Measurements from ENCODE around the gene SHOC2. TPM values are rescaled to one million over a fixed set of nuclear protein-coding genes. Genes with fewer than 3 reads are reported as not detected.
"Not testable (repeated sequence)": the region's sequence is repeated elsewhere in the genome, so short reads cannot be mapped to it uniquely, and the experiment has no call there.

SHOC2 gene
- total RNA-seq, 1 donor from 2014 or later: 44.4 TPM

DNA sequence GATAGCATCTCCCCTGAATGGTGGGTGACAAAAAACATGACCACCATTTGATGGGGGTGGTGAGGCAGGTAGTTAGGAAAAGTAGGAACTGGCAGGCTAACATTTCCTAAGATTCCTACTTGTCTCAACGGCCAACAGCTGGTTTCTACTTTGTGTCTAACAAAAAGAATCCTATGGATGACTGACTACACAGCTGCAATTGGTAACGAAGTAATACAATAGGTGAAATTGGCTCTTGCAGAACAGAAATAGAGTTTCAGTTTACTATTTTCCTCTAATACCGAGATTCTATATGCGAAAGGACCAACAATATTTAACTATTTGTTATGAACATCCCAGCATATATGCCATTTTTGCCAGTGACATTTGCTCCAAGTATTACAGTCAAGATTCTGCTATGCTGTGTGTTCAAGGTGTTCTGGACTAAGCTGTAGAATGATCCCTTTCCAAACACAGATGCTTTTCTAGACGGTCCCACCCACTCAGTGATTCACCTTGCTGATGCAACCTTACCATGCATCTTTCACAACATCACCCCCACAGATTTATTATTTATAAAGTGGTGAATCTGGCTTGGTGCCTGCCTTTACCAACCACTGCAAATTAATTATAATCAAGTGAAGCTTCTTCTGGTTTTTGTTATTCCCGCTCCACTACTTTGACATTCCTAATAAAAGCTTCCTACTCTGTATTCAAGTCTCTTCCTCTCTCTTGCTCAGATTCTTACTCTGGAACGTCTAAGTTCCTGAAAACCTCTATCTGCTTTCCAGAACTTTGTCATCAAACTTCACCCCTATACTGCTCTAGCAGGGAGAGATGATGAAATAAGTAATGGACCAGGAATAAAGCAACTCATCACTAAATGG is 17.2 kb upstream of the SHOC2 start:
- no peak for DNase-seq (ENCODE audit: low read depth, low spot score)

DNA sequence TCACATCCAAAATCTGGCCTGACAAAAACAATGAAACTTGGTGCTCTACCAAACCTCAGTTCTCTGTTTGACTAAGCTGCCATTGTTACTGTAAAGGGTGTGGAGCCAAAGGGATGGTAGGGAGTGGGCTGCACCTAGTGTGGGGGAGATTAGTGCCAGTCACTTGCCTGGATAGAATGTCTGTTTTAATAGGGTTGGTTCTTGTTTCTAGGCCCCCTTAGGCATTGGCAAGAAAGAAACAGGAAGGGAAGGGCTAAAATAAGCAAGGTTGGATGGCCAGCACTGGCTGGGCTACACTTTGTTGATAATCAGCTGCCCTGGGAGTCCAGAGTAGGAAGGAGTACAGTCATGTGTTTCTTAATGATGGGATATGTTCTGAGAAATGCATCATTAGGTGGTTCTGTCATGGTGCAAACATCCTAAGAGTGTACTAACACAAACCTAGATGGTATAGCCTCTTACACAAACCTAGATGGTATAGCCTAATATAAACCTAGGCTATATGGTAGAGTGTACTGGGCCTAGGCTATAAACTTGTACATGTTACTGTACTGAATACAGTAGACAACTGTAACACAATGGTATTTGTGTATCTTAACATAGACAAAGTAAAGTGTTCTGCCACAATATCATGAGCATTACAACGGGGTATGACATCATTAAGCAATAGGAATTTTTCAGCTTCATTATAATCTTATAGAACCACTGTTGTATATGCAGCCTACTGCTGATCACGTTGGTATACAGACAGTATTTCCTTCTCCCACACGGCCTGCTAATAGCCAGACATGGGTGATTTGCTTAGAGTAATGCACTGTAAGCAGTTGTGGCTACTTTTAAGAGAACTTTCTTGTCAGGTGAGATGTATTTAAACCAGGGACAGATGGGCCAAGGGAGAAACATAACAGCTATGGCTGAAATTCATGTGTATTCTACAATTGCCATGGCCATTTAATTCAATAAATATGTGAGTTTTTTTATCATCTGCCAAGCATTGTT is 15.8 kb upstream of the SHOC2 start:
- no peak for DNase-seq (ENCODE audit: low read depth, low spot score)

DNA sequence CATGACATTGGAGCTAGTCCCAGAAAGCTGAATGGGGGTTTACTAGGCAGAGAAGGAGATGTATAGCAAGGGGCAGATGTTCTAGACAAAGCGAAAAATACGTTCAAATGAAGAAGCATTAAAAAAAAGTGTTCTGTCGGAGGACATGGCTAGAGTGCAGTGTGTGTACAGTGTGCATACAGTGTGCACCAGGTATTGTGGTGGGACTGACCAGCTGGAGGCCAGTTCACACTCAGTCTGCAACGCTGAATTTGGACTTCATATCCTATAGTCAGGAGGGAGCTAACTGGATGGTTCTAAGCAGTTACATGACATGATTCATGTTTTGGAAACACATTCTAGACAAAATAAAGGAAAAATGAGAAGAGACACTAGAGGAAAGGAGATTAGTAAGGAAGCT is 9.3 kb upstream of the SHOC2 start:
- DNase-seq (ENCODE audit: low read depth, low spot score): no peak

DNA sequence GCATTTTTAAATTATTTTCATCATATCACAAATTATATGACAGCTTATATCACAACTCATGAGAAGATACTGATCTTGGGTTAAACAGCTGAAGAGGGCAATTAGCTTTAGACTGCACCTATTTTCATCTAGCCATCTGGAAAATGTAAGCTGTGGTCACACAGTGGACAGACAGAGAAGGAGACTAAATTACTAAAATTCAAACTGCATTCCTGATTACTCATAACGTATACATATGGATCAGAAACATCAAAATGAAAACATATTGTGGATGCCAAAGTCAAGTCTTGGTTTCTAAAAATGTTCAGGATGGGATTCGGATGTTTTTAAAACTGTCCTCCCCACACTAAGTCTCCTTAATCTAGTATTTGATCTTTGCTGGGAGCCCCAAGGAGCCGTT is 7.0 kb upstream of the SHOC2 start:
- DNase-seq (ENCODE audit: low read depth, low spot score): no peak

DNA sequence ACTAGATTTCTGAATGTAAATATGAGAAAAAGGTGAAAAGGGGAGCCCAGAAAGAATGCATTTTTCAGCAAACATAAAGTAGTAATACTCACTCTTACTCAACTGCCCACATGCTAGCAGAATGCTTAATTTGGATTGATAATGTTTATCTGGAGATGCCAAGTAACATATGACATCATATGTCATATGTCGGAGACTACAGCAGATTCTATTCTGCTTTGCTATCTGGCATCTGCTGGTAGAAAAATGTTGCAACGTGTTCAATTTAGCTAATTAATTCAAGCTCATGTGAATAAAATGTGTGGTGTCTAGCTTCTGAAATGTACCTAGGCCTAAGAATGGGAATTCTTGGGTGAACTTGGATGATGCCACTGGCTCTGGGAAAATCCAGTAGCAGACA is 5.0 kb upstream of the SHOC2 start:
- DNase-seq (ENCODE audit: low read depth, low spot score): no peak

DNA sequence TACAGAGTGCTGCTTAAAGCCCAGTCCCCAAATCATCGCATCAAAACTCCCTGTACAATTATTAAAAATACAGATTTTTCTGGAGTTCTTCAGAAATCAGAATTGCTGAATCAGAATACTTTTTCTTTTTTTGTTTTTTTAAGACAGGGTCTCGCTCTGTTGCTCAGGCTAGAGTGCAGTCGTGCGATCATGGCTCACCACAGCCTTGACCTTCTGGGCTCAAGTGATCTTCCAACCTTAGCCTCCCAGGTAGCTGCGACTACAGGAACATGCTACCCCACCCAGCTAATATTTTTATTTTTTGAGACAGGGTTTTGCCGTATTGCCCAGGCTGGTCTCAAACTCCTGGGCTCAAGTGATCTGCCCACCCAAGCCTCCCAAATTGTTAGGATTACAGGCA is 4.4 kb upstream of the SHOC2 start:
- DNase-seq (ENCODE audit: low read depth, low spot score): no peak

DNA sequence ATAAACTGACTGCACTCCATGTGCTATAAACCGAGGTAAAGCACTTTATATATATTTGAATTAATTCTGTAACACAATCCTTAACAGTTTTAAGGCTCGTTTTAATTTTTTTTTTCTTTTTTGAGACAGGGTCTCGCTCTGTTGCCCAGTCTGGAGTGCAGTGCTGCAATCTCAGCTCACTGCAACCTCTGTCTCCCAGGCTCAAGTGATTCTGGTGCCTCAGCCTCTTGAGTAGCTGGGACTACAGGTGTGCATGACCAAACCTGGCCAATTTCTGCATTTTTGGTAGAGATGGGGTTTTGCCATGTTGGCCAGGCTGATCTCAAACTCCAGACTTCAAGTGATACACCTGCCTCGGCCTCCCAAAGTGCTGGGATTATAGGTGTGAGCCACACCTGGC is 3.8 kb upstream of the SHOC2 start:
- DNase-seq (ENCODE audit: low read depth, low spot score): not testable (repeated sequence)

DNA sequence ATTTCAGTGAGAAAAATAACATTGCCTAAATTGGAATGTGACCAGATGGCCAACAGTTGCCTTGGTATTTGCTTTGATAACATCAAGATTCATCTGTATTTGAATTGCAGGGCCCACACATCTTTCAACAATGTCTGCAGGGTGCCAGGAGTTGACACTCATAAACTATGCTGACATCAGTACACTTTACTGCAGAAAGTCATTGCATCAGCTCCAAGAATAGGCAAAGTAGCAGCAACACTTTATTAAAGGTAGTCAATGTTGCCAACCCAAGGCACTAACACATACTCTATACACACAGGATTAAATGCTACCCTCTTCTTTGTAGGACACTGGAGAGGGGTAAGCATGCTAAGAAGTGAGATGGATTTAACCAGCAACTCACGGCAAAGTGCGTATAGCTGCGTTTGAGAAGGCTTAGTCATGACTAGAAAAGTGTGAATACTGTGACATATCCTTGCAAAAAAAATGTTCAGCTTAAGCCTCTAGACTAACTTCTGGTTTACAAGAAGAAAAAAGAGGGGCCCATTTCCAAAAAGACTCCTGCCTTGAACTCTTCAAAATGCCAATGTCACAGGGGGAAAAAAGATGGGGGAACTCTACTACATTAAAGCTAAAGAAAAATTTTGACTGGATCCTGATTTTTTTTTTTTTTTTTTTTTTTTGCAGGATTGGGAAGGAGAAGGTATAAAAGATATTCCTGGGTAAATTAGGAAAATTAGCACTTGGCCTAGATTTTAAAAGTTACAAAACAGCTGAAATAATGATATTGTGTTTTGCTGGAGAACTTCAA is 2.7 kb upstream of the SHOC2 start:
- DNase-seq (ENCODE audit: low read depth, low spot score): no peak

DNA sequence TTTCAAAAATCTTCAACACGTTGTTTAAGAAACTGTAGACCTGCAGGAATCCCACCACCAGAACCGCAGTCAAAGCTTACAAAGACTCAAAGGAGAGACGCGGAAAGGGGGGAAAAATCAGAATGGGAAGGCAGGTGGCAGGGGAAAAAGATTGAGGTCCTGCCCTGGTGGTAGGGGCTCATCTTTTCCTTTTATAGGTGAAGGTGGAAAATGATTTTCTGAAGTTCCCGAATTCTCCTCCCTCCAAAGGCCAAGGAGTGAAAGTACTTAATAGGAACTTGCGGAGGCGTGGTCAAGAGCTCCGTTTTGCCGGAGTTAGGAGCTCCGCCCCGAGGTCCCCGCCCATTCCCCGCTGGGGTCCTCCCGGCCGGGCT is 1.1 kb upstream of the SHOC2 start:
- peak; percentile 84 for DNase-seq (ENCODE audit: low read depth, low spot score)

DNA sequence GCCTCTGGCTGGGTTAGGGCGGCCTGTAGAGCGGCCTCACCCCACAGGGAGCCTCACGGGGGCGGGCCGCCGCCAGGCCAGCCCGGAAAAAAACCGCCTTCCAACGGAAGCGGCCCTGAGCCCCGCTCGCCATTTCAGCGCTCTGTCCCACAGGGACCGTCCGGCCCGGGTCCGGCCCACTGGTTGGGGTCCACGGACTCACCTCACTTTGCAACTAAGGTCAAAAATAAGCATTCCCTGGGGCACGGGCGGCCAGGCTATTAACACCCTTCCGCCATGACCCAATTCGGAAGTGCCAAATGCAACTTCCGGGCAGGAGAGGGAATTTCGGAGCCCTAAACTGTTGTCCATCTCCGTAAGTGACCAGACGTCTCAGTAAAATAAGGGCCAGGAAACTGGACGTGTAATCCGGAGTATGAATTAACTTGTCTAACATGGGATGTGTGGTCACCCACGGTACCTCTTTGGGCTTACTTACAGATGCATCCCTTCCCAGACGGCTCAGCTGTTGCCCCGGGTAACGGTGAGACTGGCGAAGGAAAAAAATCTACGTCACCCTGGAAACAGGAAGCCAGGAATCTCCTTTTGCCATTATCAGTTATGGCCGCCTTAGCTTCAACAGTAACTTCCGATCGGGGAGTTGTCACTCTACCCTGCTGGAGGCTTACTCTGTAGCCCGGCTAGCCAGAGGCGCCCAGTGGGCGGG is 608 bp upstream of the SHOC2 start, which contains the start of gene BBIP1:
TSS of gene BBIP1 (minus strand) at position 538 of the 706 bp plus-strand sequence. CDS start 1,023 bp downstream, outside the sequence.
- peak; percentile 99 for DNase-seq (ENCODE audit: low read depth, low spot score)

DNA sequence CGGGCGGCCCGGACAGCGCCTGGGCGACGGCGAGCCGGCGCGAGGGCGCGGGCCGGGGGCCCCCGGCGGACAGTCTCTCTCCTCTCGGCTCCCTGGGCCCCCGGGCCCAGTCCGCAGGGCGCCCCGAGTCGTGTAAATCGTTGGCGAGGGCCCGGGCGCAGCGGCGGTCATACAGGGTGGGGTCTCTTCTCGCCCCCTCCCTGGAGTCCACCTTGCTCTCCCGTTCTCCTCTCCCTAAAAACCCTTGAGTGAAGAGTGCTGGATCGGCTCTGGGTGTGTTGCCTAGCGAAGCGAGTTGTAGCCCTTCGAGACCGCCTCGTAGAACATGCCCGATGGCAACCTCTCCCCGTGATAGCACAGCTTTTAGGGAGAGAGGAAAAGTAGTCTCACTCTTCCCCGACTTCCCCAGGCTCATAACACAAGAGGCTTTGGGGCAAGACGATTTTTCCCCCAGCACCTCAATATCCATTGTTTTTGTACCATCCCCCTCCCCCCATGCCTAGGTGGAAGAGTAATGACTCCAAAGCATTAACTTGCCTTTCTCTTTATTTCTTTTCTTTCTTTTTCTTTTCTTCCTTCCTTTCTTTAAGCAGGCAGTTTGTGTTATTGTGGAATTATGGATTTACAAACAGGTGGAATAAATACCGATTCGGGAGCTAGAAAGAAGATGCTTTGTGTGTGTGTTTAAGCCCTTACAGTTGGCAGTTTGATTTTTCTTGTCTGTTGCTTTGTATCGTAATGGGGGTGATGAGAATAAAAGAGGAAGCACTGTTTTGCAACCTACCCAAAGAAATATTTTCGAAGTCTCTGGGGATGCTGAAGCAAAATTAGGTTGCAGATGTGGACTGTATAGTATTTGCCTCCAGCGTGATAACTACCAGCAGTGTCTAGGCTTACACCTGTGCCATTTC is 822 bp downstream of the SHOC2 start:
- DNase-seq (ENCODE audit: low read depth, low spot score): no peak

DNA sequence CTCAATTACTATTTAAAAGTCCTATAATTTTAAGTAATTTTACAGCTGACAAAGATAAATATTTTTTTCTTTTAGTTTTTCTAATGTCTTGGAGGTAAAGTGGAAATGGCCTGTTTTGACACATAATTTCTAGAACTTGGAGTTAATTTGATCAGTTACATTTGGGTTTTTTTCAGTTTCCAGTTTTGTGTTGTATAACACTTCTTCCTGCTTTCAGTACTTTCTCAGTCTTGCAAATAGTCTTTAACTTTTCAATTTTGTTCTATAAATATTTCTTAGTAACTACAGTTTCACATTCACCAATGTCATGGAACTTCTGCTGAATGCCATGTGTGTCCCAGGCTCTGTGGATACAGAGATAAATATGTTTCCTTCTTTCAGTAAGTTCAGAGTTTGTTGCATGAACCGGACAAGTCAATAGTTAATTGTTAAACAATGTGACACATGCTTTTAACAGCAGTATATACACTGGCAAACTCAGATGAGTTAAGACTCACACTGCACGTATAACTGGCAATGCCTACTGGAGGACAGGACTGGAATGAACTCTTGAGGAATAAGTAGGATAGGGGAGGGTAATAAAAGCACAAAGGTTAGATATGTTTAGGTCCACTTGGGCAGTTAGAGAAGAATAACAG is 4.6 kb downstream of the SHOC2 start:
- no peak for DNase-seq (ENCODE audit: low read depth, low spot score)

DNA sequence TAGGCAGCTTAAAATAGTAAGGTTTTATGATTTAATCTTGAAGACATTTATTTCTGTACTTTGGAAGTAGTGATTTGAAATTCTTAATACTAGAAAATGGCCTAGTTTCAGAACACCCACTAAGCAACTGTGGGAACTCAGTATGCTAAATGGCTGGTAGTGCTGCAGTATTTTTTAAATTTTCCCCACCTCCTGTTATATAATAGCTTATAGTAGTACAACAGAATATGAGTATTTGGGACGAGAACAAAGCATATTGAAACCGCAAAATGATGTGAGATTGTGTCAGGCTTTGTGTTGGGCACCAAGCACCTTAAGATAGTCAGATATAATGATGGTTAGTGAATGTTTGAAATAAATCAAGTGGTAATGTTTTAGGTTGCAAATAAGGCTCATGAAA is 8.1 kb downstream of the SHOC2 start:
- DNase-seq (ENCODE audit: low read depth, low spot score): no peak

DNA sequence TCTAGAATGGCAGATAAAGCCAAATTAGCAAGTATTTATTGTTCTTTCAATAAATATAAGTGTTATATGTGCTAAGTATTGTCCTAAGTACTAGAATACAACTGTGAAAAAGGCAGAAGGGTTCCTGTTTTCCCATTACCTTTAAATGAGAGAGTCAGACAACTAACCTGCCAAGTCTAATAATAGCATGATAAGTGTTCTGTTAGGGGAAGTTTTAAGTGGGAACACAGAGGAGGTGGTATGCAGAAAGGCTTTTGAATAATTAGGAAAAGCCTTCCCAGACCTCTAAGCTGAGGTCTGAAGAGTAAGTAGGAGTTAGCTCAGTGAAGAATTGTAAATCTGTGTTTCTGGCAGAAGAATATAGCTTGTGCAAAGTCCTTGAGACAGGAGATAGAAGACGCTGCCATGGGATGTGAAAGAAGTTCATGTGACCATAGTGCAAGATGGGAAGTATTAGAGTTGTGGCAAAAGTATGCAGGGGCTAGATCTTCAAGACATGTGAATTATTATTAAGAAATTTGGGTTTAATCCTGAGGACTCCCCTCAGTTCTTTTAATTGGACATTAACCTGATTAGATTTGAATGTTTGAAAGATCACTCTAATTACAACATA is 12.5 kb downstream of the SHOC2 start:
- no peak for DNase-seq (ENCODE audit: low read depth, low spot score)

DNA sequence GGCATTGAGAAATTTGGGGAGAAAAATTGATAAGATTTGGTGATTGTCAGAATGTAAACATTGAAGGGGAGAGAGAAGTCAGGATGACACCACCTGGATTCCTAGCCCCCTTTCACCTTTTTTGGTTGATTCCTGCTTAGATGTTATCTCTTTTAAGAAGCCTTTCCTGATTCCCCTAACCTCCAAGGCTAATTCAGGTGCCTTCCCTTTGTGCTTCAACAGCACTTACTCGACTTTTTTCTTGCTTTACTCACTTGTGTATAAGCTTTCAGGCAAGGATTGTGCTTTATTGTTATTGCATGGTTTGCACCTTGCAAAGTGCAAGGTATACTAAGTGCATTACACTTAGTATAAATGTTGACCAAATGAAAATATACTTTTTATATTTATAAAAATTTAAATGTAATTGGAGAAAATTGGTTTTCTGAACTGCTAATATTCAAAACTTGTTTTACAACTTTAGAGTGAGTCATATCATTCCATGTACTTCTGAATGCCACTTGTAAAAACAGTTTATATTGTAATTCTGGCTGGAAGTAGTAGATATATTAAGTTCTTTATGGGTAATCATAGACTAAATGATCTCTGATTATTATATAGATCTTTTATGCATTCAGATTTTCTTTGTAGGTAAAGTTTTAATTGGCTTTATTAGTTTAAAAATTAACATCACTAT is 13.2 kb downstream of the SHOC2 start:
- no peak for DNase-seq (ENCODE audit: low read depth, low spot score)

DNA sequence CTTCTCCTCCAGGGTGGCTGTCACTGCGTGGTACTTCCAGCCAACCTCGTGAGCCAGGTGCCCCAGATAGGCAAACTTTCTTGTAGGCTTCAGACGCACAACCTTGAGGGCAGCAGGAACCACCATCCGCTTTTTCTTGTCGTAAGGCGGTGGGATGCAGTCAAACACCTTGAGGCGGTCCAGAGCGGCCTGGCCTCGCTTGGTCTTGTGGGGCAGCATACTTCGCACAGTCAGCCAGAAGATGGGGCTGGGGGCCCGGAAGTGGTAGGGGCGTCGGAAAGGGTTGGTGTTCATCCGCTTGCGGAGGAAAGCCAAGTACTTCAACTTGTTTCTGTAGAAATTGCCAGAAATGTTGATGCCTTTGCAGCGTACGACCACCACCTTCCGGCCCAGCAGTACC is 17.4 kb downstream of the SHOC2 start:
- DNase-seq (ENCODE audit: low read depth, low spot score): no peak

DNA sequence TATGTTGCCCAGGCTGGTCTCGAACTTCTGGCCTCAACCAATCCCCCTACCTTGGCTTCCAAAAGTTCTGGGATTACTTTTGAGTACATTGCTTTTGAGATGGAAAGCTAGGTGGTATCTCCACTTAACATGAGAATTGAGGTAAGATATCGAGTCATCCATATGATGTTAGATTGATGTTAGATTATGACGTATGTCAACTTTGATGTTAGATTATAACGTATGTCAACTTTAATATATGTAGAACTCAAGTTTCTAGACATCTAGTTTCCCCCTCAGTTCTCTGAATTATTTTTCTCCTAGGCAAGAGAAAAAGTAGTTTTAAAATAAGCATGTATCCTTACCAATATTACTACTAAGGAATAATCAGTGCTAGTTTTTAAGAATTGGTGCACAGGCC is 20.0 kb downstream of the SHOC2 start:
- no peak for DNase-seq (ENCODE audit: low read depth, low spot score)

DNA sequence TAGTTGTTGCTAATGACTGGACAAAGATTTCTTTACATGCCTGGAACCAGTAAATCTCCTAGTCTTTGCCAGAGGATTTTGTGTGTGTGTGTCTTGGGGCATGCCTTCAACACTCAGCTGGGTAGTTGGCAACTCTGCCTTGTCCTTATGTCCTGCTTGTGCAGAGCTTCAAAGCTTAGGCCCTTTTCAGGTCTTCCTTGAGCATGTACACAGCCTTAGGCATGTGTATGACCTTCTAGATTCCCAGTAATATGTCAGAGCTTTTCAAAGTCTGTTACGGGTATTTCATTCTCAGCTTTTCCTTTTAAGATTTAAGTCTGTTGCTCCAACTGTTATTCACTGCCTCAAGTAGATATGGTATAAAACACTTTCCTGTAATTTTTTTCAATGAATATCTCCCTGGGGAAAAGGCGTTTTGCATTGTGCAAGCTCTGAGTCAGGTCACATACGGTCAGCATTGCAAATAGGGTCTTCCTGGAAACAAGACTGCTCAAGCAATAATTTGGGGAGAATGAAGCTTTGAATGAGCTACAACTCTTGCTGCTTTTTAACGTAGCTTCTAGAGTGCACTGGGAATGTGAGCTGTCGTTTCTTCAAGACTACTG is 25.5 kb downstream of the SHOC2 start:
- no peak for DNase-seq (ENCODE audit: low read depth, low spot score)
